Measurements from ENCODE around the gene HNRNPA2B1.
A peak's percentile ranks its signal among the peaks of the same experiment; 100 is the strongest.
"Not testable (repeated sequence)": the region's sequence is repeated elsewhere in the genome, so short reads cannot be mapped to it uniquely, and the experiment has no call there.

Gene HNRNPA2B1

DNA sequence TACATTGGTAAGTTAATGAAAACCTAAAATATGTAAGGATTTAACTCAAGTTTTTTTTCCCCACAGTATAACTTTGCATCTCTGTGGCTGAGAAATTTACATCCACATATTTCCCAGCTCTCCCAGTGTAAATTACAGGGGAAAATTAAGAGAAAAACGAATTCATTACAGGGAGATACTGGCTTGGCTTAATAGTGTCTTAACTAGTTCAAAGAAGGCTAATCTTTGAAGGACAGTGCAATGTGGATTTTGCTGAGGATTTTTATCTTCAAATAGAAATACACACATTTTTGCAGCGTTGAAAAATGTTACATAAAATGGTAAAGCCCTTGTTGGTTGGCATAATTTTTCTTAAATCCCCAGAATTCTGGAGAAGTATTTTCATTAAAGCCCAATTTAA lies 2.5 kb upstream of the HNRNPA2B1 start:
- Mint-ChIP-seq H3K27me3 (no peaks in the 10 kb centered on the region), H3K9me3 (no peaks in the 10 kb centered on the region), H3K4me1 (ENCODE audit: low read depth in 2 of 2) (peaks cover 36 to 55% of the 10 kb centered on the region in 2 donors), H3K27ac (peak overlapping the region; percentile 83 to 84), H3K36me3 (ENCODE audit: insufficient read depth) (peaks cover 58% of the 10 kb centered on the region), H3K4me3 (peak overlapping the region; percentile 80 to 87)
- ATAC-seq (replicated peaks): no peak
- DNase-seq: no peak

DNA sequence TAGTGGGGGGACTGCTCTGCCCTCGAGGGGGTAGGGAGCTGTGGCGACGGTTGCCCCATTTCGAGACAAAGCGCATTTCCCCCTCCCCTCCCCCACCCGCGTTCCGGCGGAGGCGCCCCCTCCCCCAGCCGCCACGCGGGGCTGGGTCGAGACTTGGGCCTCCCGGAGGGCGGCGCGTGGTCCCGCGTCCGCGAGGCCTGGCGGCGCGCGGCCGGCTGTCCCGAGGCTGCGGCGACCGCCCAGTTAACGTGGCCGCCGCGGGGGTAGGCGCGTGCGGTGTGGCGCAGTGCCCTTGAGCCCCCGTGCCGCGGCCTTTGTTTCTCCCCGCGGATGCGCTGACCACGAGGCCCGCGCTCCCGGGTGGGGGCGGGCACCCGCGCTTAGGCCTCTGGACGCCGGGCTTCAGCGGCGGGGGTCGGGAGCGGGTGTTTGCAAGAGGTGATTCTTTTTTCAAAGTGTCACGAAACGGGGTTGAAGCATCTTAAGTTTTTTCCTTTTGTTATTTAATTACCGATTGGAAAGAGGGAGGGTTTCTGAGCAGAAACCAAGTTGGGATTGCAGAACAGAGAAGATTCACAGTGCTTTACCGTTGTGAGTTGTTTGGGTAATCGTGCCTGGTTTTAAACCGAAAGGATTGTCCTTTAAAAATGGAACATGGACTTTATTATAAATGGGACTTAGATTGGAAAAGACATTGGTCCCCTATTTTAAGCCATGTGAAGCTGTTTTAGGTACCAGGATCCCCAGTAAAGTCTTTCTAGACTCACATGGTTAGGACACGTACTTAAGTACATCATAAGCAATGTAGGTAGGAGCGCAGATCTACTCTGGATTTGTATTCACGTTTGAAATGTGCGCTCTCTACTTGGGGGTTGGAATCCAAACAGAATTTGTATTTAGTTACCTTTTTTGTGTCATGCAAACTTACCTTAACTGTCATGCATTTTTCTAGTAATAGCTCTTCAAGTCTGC lies 1.8 kb upstream of the HNRNPA2B1 start:
- no peak for ATAC-seq (replicated peaks)
- Mint-ChIP-seq H3K36me3 (ENCODE audit: insufficient read depth) (peaks cover 58% of the 10 kb centered on the region), H3K27ac (peak overlapping the region; percentile 84 to 99), H3K4me3 (peak overlapping the region; percentile 99 to 100), H3K4me1 (ENCODE audit: low read depth in 2 of 2) (peaks cover 38 to 57% of the 10 kb centered on the region in 2 donors), H3K9me3 (no peaks in the 10 kb centered on the region), H3K27me3 (no peaks in the 10 kb centered on the region)
- DNase-seq: peak in 2 of 3 experiments; percentile 34 to 49

DNA sequence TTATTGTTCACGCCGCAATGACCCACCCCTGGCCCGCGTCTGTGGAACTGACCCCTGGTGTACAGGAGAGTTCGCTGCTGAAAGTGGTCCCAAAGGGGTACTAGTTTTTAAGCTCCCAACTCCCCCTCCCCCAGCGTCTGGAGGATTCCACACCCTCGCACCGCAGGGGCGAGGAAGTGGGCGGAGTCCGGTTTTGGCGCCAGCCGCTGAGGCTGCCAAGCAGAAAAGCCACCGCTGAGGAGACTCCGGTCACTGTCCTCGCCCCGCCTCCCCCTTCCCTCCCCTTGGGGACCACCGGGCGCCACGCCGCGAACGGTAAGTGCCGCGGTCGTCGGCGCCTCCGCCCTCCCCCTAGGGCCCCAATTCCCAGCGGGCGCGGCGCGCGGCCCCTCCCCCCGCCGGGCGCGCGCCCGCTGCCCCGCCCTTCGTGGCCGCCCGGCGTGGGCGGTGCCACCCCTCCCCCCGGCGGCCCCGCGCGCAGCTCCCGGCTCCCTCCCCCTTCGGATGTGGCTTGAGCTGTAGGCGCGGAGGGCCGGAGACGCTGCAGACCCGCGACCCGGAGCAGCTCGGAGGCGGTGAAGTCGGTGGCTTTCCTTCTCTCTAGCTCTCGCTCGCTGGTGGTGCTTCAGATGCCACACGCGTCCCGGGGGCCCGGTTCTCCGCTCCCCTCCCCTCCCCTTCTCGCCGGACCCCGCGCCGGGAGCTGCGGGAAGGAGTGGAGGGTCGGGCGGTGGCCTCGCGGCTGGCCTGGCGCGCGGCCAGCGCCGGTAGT lies 887 bp upstream of the HNRNPA2B1 start, which contains the start of gene CBX3:
CBX3 (plus strand) TSS at position 499 of the 772 bp plus-strand sequence. CDS start 1,254 bp downstream, outside the sequence.
- ATAC-seq (replicated peaks) (peak; percentile 59), DNase-seq (peak in 2 of 3 experiments; percentile 90 to 94)
- Mint-ChIP-seq H3K27me3 (no peaks in the 10 kb centered on the region), H3K27ac (peak within 1 kb of the TSS; percentile 99 to 100), H3K36me3 (ENCODE audit: insufficient read depth) (peaks cover 61% of the 10 kb centered on the region), H3K4me3 (peak within 1 kb of the TSS; percentile 99 to 100), H3K9me3 (no peaks in the 10 kb centered on the region), H3K4me1 (ENCODE audit: low read depth in 2 of 2) (peaks cover 42 to 60% of the 10 kb centered on the region in 2 donors)

DNA sequence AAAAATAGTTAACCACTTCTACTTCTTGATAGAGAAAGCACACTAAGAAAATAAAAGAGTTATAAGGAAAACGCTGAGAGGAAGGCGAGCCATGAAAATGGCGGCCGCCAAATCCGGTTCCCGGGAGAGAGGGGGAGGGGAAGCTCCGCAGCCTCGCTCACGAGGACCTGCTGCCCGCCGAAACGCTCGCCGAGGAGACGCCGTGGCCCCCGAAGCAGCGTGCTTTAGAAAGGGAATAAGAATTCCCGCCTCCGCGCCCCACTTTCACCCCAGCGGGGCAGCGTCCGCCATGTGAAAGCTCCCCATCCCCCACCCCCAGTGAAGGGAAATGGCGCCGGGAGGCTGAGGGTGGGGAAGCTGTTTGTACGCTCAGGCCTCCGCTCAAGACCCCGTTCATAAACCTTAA lies 505 bp downstream of the HNRNPA2B1 start:
- peaks cover 47 to 61% of the 10 kb centered on the region in 2 donors for H3K4me1 Mint-ChIP-seq (ENCODE audit: low read depth in 2 of 2)

DNA sequence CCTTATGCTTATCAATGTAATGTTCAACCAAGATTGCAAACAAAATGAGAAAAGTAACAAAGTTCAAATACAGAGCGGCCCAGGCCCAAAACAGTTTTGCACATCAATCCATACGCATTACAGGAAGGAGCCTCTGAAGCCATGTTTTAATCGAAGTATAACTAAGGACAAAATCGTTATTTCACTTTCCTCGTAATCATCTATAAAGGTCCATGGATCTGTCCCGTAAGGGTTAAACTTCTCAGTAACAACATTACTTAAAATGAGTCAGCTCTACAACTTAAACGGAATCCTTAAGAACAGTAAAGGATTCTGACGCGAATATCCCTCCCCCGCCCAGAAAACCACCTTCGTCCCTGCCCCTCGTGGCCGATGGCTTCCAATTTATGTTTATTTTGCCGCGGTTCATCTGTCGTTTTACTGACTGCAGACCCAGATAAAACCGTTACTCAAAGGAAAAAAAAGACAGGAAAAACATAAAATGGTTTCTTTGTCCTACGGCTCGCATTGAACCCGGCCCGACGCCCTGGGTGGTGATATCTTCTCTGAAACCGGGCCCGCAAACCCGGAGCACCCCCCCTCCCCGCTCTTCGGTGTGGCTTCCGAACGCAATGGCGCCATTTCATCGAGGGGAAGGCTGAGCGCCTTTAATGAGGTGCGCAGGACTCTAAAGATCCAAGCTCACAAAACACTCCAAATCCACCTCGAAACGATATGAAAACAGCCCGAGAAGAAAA lies 1.1 kb downstream of the HNRNPA2B1 start:
- H3K9me3 Mint-ChIP-seq: no peaks in the 10 kb centered on the region
- DNase-seq: peak; percentile 57 to 66 (median 60)
- H3K27ac Mint-ChIP-seq: peak overlapping the region; percentile 99 to 100

More for the DNA sequence above, 505 bp downstream of the HNRNPA2B1 start:
- ATAC-seq (replicated peaks) (peak; percentile 26), DNase-seq (peak; percentile 71 to 80 (median 74))
- H3K9me3 Mint-ChIP-seq: no peaks in the 10 kb centered on the region
- no peaks in the 10 kb centered on the region for H3K27me3 Mint-ChIP-seq
- peaks cover 67% of the 10 kb centered on the region for H3K36me3 Mint-ChIP-seq (ENCODE audit: insufficient read depth)
- H3K4me3 Mint-ChIP-seq: peak overlapping the region; percentile 99 to 100
- H3K27ac Mint-ChIP-seq: peak overlapping the region; percentile 99 to 100

DNA sequence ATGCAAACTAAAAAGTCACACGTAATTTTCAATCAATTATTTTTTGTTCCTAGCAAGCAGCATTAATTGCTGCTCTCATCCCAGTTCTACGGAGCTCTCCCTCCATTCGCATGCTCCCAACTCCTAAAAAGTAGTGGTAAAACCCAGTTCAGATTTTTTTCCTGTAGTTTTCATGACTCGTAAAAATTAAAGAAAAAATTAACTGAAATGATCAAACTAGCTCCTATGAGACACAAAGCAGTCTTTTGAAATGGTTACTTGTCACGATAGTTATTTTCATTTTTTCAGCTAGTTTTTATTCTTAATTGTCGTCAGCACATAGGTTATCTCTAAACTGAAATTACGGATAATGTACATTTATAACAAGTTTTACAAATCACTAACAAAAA lies 1.8 kb downstream of the HNRNPA2B1 start:
- Mint-ChIP-seq H3K9me3 (no peaks in the 10 kb centered on the region), H3K4me3 (peak overlapping the region; percentile 99 to 100), H3K27me3 (no peaks in the 10 kb centered on the region), H3K4me1 (ENCODE audit: low read depth in 2 of 2) (peaks cover 50 to 60% of the 10 kb centered on the region in 2 donors), H3K27ac (peak overlapping the region; percentile 99 to 100), H3K36me3 (ENCODE audit: insufficient read depth) (peaks cover 80% of the 10 kb centered on the region)
- DNase-seq (no peak), ATAC-seq (replicated peaks) (no peak)

More for the DNA sequence above, 1.1 kb downstream of the HNRNPA2B1 start:
- H3K4me1 Mint-ChIP-seq (ENCODE audit: low read depth in 2 of 2): peaks cover 48 to 60% of the 10 kb centered on the region in 2 donors
- peak overlapping the region; percentile 99 to 100 for H3K4me3 Mint-ChIP-seq
- H3K36me3 Mint-ChIP-seq (ENCODE audit: insufficient read depth): peaks cover 73% of the 10 kb centered on the region
- H3K27me3 Mint-ChIP-seq: no peaks in the 10 kb centered on the region
- no peak for ATAC-seq (replicated peaks)

GRCh38 chr7:26198133-26198780 lies 2.3 kb downstream of the HNRNPA2B1 start:
- Mint-ChIP-seq H3K36me3 (ENCODE audit: insufficient read depth) (peaks cover 85% of the 10 kb centered on the region), H3K4me1 (ENCODE audit: low read depth in 2 of 2) (peaks cover 53 to 61% of the 10 kb centered on the region in 2 donors), H3K27me3 (no peaks in the 10 kb centered on the region), H3K9me3 (no peaks in the 10 kb centered on the region), H3K4me3 (peak overlapping the region; percentile 99 to 100), H3K27ac (peak overlapping the region; percentile 99 to 100)
- peak in 2 of 3 experiments; percentile 27 to 36 for DNase-seq
- no peak for ATAC-seq (replicated peaks)

DNA sequence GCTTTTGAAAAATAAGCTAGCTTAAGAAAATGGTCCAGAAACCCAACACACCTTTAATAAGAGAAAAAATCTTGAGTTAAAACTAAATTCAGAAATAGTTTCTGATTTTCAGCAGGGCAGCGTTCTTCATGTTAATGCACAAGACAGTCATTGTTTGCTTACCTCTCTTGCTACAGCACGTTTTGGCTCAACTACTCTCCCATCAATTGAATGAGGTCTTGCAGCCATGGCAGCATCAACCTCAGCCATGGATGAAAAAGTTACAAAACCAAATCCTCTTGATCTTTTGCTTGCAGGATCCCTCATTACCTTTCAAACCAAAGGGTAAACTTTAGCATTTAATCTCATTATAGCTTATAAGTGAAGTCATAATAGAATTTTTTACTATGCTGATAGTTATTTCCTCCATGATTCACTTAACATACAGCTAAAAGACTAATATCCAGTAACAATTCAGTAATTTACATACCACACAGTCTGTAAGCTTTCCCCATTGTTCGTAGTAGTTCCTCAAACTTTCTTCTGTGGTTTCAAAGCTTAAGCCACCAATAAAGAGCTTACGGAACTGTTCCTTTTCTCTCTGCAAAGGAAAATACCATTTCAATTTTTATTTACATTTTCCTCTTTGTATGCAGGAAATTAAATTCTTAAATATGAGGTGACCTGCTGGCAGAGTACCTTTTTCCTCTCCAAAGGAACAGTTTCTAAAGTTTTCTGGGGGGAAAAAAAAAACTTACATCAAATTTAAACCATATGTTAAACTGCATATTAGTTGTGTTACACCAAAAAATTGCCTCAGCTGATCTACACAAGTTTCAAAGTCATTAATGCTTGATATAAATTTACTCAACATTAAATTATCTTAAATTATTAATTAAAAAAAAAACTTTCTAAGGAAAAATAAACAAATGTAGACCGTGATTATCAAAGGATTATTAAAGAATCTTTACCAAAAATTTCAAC lies 3.1 kb downstream of the HNRNPA2B1 start:
- no peak for DNase-seq
- no peaks in the 10 kb centered on the region for H3K27me3 Mint-ChIP-seq
- H3K4me3 Mint-ChIP-seq: peak overlapping the region; percentile 99 to 100
- no peak for ATAC-seq (replicated peaks)
- peaks cover 89% of the 10 kb centered on the region for H3K36me3 Mint-ChIP-seq (ENCODE audit: insufficient read depth)
- no peaks in the 10 kb centered on the region for H3K9me3 Mint-ChIP-seq
- peak overlapping the region; percentile 99 to 100 for H3K27ac Mint-ChIP-seq
- peaks cover 55 to 63% of the 10 kb centered on the region in 2 donors for H3K4me1 Mint-ChIP-seq (ENCODE audit: low read depth in 2 of 2)

DNA sequence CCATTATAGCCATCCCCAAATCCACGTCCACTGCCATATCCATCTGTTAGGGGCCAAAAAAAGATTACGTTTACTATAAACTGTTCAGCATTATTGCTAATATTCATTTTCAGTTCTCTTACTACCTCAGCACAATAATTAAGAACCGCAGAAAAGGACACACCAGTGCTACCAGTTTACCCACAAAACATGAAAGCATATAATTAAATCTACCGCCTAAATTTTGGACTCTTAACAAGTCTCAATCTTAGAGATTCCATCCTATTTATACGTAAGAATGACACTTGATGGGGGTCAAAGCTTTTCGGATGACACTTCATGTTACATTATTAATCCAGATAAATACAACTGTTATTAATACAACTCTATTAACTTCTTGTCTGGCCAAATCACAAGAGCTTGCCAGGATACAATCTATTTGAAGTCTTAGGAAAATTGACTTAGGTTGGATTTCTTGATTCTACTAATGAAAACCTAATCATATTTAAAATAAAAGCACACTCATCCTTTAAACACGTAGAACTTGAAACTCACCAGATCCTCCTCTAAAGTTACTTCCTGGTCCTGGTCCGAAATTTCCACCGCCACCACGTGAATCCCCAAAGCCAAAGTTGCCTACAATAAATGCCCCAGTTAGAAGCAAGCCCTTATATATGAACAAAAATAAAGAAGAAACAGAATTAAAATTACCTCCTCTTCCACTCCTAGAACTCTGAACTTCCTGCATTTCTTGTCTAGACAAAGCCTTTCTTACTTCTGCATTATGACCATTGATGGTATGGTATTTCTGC lies 4.5 kb downstream of the HNRNPA2B1 start:
- peak overlapping the region; percentile 95 to 97 for H3K27ac Mint-ChIP-seq

GRCh38 chr7:26195182-26195581 lies 5.4 kb downstream of the HNRNPA2B1 start:
- no peaks in the 10 kb centered on the region for H3K27me3 Mint-ChIP-seq
- no peaks in the 10 kb centered on the region for H3K9me3 Mint-ChIP-seq
- H3K36me3 Mint-ChIP-seq (ENCODE audit: insufficient read depth): peaks cover 100% of the 10 kb centered on the region
- ATAC-seq (replicated peaks): no peak
- peaks cover 58 to 80% of the 10 kb centered on the region in 2 donors for H3K4me1 Mint-ChIP-seq (ENCODE audit: low read depth in 2 of 2)
- DNase-seq: no peak
- H3K27ac Mint-ChIP-seq: peak overlapping the region; percentile 95 to 97
- peak overlapping the region; percentile 99 to 100 for H3K4me3 Mint-ChIP-seq

More for the DNA sequence above, 4.5 kb downstream of the HNRNPA2B1 start:
- Mint-ChIP-seq H3K27me3 (no peaks in the 10 kb centered on the region), H3K4me3 (peak overlapping the region; percentile 99 to 100), H3K36me3 (ENCODE audit: insufficient read depth) (peaks cover 100% of the 10 kb centered on the region), H3K4me1 (ENCODE audit: low read depth in 2 of 2) (peaks cover 62 to 71% of the 10 kb centered on the region in 2 donors), H3K9me3 (no peaks in the 10 kb centered on the region)
- no peak for DNase-seq
- no peak for ATAC-seq (replicated peaks)

DNA sequence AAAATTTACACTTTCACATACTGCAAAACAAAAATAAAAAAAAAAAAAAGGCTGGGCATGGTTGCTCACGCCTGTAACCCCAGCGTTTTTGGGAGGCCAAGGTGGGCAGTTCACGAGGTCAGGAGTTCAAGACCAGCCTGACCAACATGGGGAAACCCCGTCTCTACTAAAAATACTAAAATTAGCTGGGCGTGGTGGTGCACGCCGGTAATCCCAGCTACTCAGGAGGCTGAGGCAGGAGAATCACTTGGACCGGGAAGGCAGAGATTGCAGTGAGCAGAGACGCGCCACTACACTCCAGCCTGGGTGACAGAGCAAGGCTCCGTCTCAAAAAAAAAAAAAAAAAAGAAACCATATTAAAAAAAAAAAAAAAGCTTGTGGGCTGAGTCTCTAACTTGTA lies 5.8 kb downstream of the HNRNPA2B1 start:
- H3K27ac Mint-ChIP-seq: peak overlapping the region; percentile 95 to 97
- not testable (repeated sequence) for DNase-seq

More for the DNA sequence above, 5.8 kb downstream of the HNRNPA2B1 start:
- peaks cover 58 to 81% of the 10 kb centered on the region in 2 donors for H3K4me1 Mint-ChIP-seq (ENCODE audit: low read depth in 2 of 2)
- ATAC-seq (replicated peaks): peak; percentile 9
- H3K4me3 Mint-ChIP-seq: peak overlapping the region; percentile 99 to 100
- H3K27me3 Mint-ChIP-seq, H3K9me3 Mint-ChIP-seq: not testable (repeated sequence)
- H3K36me3 Mint-ChIP-seq (ENCODE audit: insufficient read depth): peaks cover 100% of the 10 kb centered on the region
